ENCODE data around the gene COX20. TPM values are rescaled to one million over a fixed set of nuclear protein-coding genes. Genes with fewer than 3 reads are reported as not detected.

The COX20 gene
- 10 to 100 TPM; 13.2 to 35.3 TPM for total RNA-seq

- H3K4me3 ChIP-seq: peak within 1 kb of the TSS; percentile 34 to 41
- ATAC-seq: peak; percentile 82
- no peaks in the 10 kb centered on the region for H3K36me3 ChIP-seq (replicated peaks in 1 of 2; ENCODE audit: insufficient read depth in 1 of 2, low read depth in 2 of 2)
- no peaks in the 10 kb centered on the region for H3K9me3 ChIP-seq
- TF ChIP-seq POLR2A (IDR thresholded peaks at IDR 0.05): peak; percentile 65 to 87 (median 86)
- TF ChIP-seq CTCF (IDR thresholded peaks at IDR 0.05): peak in 4 of 7 experiments; percentile 10 to 30 (median 22)
- intact Hi-C loops (cut with DNase I): no loop called here
- no peaks in the 10 kb centered on the region for H3K27me3 ChIP-seq
- peak within 1 kb of the TSS; percentile 97 to 100 (median 98) for H3K27ac ChIP-seq
- DNase-seq: peak; percentile 86 to 91 (median 88)
- peaks cover 41% of the 10 kb centered on the region for H3K4me1 ChIP-seq
- 0% methylated on average over 22 to 74 of the region's 77 CpGs for WGBS, 2 donors
These were observed at the start of gene COX20 for GRCh38 chr1:244835276-244836134. Gene COX20 (plus strand): TSS chr1:244835658. CDS start chr1:244835715, 57 bp downstream.

GRCh38 chr1:244788493-244789275 lies 46.8 kb upstream of the COX20 start:
- 75 to 87% methylated on average over 8 to 23 of the region's 23 CpGs for WGBS, 2 donors
- no peak for DNase-seq
- ATAC-seq: no peak
- Histone ChIP-seq H3K27ac (no peak overlapping the region), H3K4me3 (no peak overlapping the region), H3K4me1 (no peaks in the 10 kb centered on the region), H3K9me3 (no peaks in the 10 kb centered on the region), H3K27me3 (no peaks in the 10 kb centered on the region), H3K36me3 (replicated peaks in 1 of 2; ENCODE audit: insufficient read depth in 1 of 2, low read depth in 2 of 2) (no peaks in the 10 kb centered on the region)
- intact Hi-C loops (cut with DNase I): no loop called here
- TF ChIP-seq CTCF (IDR thresholded peaks at IDR 0.05) (no peak), POLR2A (IDR thresholded peaks at IDR 0.05) (no peak)

GRCh38 chr1:244789276-244789580 lies 46.2 kb upstream of the COX20 start:
- intact Hi-C loops (cut with DNase I): no loop called here
- H3K36me3 ChIP-seq (replicated peaks in 1 of 2; ENCODE audit: insufficient read depth in 1 of 2, low read depth in 2 of 2): no peaks in the 10 kb centered on the region
- TF ChIP-seq CTCF (IDR thresholded peaks at IDR 0.05): no peak
- no peak for TF ChIP-seq POLR2A (IDR thresholded peaks at IDR 0.05)
- H3K27me3 ChIP-seq: no peaks in the 10 kb centered on the region
- WGBS, 2 donors: 66 to 70% methylated on average over 4 of the region's 4 CpGs
- no peaks in the 10 kb centered on the region for H3K4me1 ChIP-seq
- ATAC-seq (no peak), DNase-seq (no peak)
- H3K27ac ChIP-seq: no peak overlapping the region
- H3K9me3 ChIP-seq: no peaks in the 10 kb centered on the region
- H3K4me3 ChIP-seq: no peak overlapping the region

- intact Hi-C loops (cut with DNase I): no loop called here
- Histone ChIP-seq H3K27ac (no peak overlapping the region), H3K9me3 (no peaks in the 10 kb centered on the region), H3K4me3 (no peak overlapping the region), H3K36me3 (replicated peaks in 1 of 2; ENCODE audit: insufficient read depth in 1 of 2, low read depth in 2 of 2) (no peaks in the 10 kb centered on the region), H3K27me3 (no peaks in the 10 kb centered on the region), H3K4me1 (no peaks in the 10 kb centered on the region)
- no peak for DNase-seq
- no peak for TF ChIP-seq CTCF (IDR thresholded peaks at IDR 0.05)
- TF ChIP-seq POLR2A (IDR thresholded peaks at IDR 0.05): no peak
- 59 to 65% methylated on average over 4 of the region's 4 CpGs for WGBS, 2 donors
- ATAC-seq: no peak
These were observed 45.7 kb upstream of the COX20 start for GRCh38 chr1:244789731-244790130.
